Measurements from ENCODE around the gene ETFB. TPM values are rescaled to one million over a fixed set of nuclear protein-coding genes. Genes with fewer than 3 reads are reported as not detected.

ETFB gene
- total and polyA plus RNA-seq, 4 experiments from 2014 or later: 51.4 to 97.0 (median 59.6) TPM

GRCh38 chr19:51375504-51376221, 9.5 kb upstream of the ETFB start:
- H3K4me3 Mint-ChIP-seq: peak overlapping the region in 7 of 8 donors; percentile 21 to 79 (median 42)
- H3K27ac ChIP-seq (ENCODE audit: low read depth, low read length): no peak overlapping the region
- intact Hi-C loops (cut with micrococcal nuclease): no loop called here
- DNase-seq: peak in 3 of 5 donors; percentile 16 to 56 (median 34)
- peak overlapping the region; percentile 49 to 86 (median 82) for H3K27ac Mint-ChIP-seq
- H3K4me3 ChIP-seq (ENCODE audit: low read length in 2 of 2): no peak overlapping the region
- peaks cover 0 to 2% (median 0%) of the 10 kb centered on the region in 8 donors for H3K9me3 Mint-ChIP-seq
- POLR2A ChIA-PET (ENCODE audit: partially characterized antibody): interaction anchor here (0.7 kb wide), 1 partner anchor 8 kb away, joined by 3 read pairs; no protein-coding TSS in a partner anchor
- no peaks in the 10 kb centered on the region for H3K9me3 ChIP-seq (ENCODE audit: control insufficient read depth in 1 of 2, low read length in 2 of 2)
- no peaks in the 10 kb centered on the region for H3K27me3 Mint-ChIP-seq
- peaks cover 54% of the 10 kb centered on the region for H3K4me1 ChIP-seq (ENCODE audit: insufficient read depth, low read length)
- H3K36me3 Mint-ChIP-seq: no peaks in the 10 kb centered on the region
- no peaks in the 10 kb centered on the region for H3K36me3 ChIP-seq (ENCODE audit: insufficient read depth, low read length)
- H3K4me1 Mint-ChIP-seq: peaks cover 36 to 64% (median 49%) of the 10 kb centered on the region in 4 donors
- H3K27me3 ChIP-seq (ENCODE audit: insufficient read depth, low read length): no peaks in the 10 kb centered on the region
- CTCF ChIA-PET (ENCODE audit: partially characterized antibody): no interaction called here

- Mint-ChIP-seq H3K9me3 (no peaks in the 10 kb centered on the region), H3K4me3 (peak within 1 kb of the TSS; percentile 7 to 78 (median 65)), H3K36me3 (no peaks in the 10 kb centered on the region), H3K4me1 (peaks cover 44 to 79% (median 61%) of the 10 kb centered on the region in 4 donors), H3K27ac (peak within 1 kb of the TSS; percentile 87 to 96 (median 92)), H3K27me3 (no peaks in the 10 kb centered on the region)
- intact Hi-C loops (cut with micrococcal nuclease): no loop called here
- Histone ChIP-seq H3K4me3 (ENCODE audit: low read length in 2 of 2) (peak within 1 kb of the TSS; percentile 21 to 27), H3K27ac (ENCODE audit: low read depth, low read length) (peak within 1 kb of the TSS; percentile 66), H3K27me3 (ENCODE audit: insufficient read depth, low read length) (no peaks in the 10 kb centered on the region), H3K36me3 (ENCODE audit: insufficient read depth, low read length) (no peaks in the 10 kb centered on the region), H3K4me1 (ENCODE audit: insufficient read depth, low read length) (peaks cover 68% of the 10 kb centered on the region), H3K9me3 (ENCODE audit: control insufficient read depth in 1 of 2, low read length in 2 of 2) (no peaks in the 10 kb centered on the region)
- CTCF ChIA-PET (ENCODE audit: partially characterized antibody): interaction anchor here (0.6 to 2.3 kb wide), 4 partner anchors 21 to 35 kb away, joined by 3 to 10 read pairs (median 3); no protein-coding TSS in a partner anchor
- POLR2A ChIA-PET (ENCODE audit: partially characterized antibody): no interaction called here
- DNase-seq: peak; percentile 45 to 87 (median 51)
Observed at GRCh38 chr19:51372649-51373504, 6.7 kb upstream of the ETFB start, which contains the start of gene NKG7. TSS of gene NKG7 (minus strand) at chr19:51372654. CDS start at chr19:51372535, 119 bp downstream.

- peak overlapping the region; percentile 66 for H3K27ac ChIP-seq (ENCODE audit: low read depth, low read length)
- H3K36me3 ChIP-seq (ENCODE audit: insufficient read depth, low read length): no peaks in the 10 kb centered on the region
- peak overlapping the region in 7 of 8 donors; percentile 7 to 78 (median 65) for H3K4me3 Mint-ChIP-seq
- no peaks in the 10 kb centered on the region for H3K9me3 Mint-ChIP-seq
- no peaks in the 10 kb centered on the region for H3K9me3 ChIP-seq (ENCODE audit: control insufficient read depth in 1 of 2, low read length in 2 of 2)
- ChIA-PET POLR2A (ENCODE audit: partially characterized antibody) (interaction anchor here (0.5 kb wide), 1 partner anchor 144 kb away, joined by 3 read pairs; no protein-coding TSS in a partner anchor), CTCF (ENCODE audit: partially characterized antibody) (interaction anchor here (0.8 to 2.3 kb wide), 3 partner anchors 22 to 34 kb away, joined by 3 to 10 read pairs (median 3); no protein-coding TSS in a partner anchor)
- H3K36me3 Mint-ChIP-seq: peaks cover 0 to 5% of the 10 kb centered on the region in 2 donors
- peak overlapping the region; percentile 79 to 96 (median 88) for H3K27ac Mint-ChIP-seq
- H3K4me1 Mint-ChIP-seq: peaks cover 44 to 87% (median 67%) of the 10 kb centered on the region in 4 donors
- DNase-seq: no peak
- H3K4me3 ChIP-seq (ENCODE audit: low read length in 2 of 2): peak overlapping the region; percentile 21 to 27
- H3K27me3 ChIP-seq (ENCODE audit: insufficient read depth, low read length): no peaks in the 10 kb centered on the region
- peaks cover 70% of the 10 kb centered on the region for H3K4me1 ChIP-seq (ENCODE audit: insufficient read depth, low read length)
- intact Hi-C loops (cut with micrococcal nuclease): no loop called here
- H3K27me3 Mint-ChIP-seq: no peaks in the 10 kb centered on the region
Observed at GRCh38 chr19:51372021-51372648, 5.9 kb upstream of the ETFB start.

GRCh38 chr19:51371186-51371690, 5.0 kb upstream of the ETFB start:
- Histone ChIP-seq H3K27me3 (ENCODE audit: insufficient read depth, low read length) (no peaks in the 10 kb centered on the region), H3K9me3 (ENCODE audit: control insufficient read depth in 1 of 2, low read length in 2 of 2) (no peaks in the 10 kb centered on the region), H3K4me3 (ENCODE audit: low read length in 2 of 2) (no peak overlapping the region), H3K4me1 (ENCODE audit: insufficient read depth, low read length) (peaks cover 74% of the 10 kb centered on the region), H3K36me3 (ENCODE audit: insufficient read depth, low read length) (no peaks in the 10 kb centered on the region), H3K27ac (ENCODE audit: low read depth, low read length) (peak overlapping the region; percentile 66)
- H3K4me1 Mint-ChIP-seq: peaks cover 45 to 90% (median 67%) of the 10 kb centered on the region in 4 donors
- ChIA-PET POLR2A (ENCODE audit: partially characterized antibody) (no interaction called here), CTCF (ENCODE audit: partially characterized antibody) (interaction anchor here (1.3 to 2.3 kb wide), 2 partner anchors 17 to 27 kb away, joined by 3 to 10 read pairs; no protein-coding TSS in a partner anchor)
- no peaks in the 10 kb centered on the region for H3K27me3 Mint-ChIP-seq
- H3K36me3 Mint-ChIP-seq: peaks cover 0 to 9% of the 10 kb centered on the region in 2 donors
- intact Hi-C loops (cut with micrococcal nuclease): no loop called here
- DNase-seq: no peak
- peak overlapping the region; percentile 31 to 92 (median 79) for H3K27ac Mint-ChIP-seq
- no peaks in the 10 kb centered on the region for H3K9me3 Mint-ChIP-seq
- H3K4me3 Mint-ChIP-seq: peak overlapping the region; percentile 3 to 78 (median 65)

GRCh38 chr19:51370230-51370629, 4.0 kb upstream of the ETFB start:
- Histone ChIP-seq H3K27me3 (ENCODE audit: insufficient read depth, low read length) (no peaks in the 10 kb centered on the region), H3K4me3 (ENCODE audit: low read length in 2 of 2) (no peak overlapping the region)
- POLR2A ChIA-PET (ENCODE audit: partially characterized antibody): no interaction called here

More at GRCh38 chr19:51370230-51370629, 4.0 kb upstream of the ETFB start:
- Mint-ChIP-seq H3K27ac (peak overlapping the region; percentile 2 to 92 (median 82)), H3K4me3 (peak overlapping the region in 6 of 8 donors; percentile 21 to 80 (median 65)), H3K9me3 (no peaks in the 10 kb centered on the region), H3K36me3 (peaks cover 0 to 14% of the 10 kb centered on the region in 2 donors), H3K27me3 (no peaks in the 10 kb centered on the region), H3K4me1 (peaks cover 44 to 90% (median 63%) of the 10 kb centered on the region in 4 donors)
- peaks cover 71% of the 10 kb centered on the region for H3K4me1 ChIP-seq (ENCODE audit: insufficient read depth, low read length)
- H3K36me3 ChIP-seq (ENCODE audit: insufficient read depth, low read length): no peaks in the 10 kb centered on the region
- no peak for DNase-seq
- no peak overlapping the region for H3K27ac ChIP-seq (ENCODE audit: low read depth, low read length)
- no peaks in the 10 kb centered on the region for H3K9me3 ChIP-seq (ENCODE audit: control insufficient read depth in 1 of 2, low read length in 2 of 2)
- CTCF ChIA-PET (ENCODE audit: partially characterized antibody): interaction anchor here (0.7 to 1.3 kb wide), 3 partner anchors 18 to 67 kb away, joined by 3 to 4 read pairs (median 3); no protein-coding TSS in a partner anchor
- intact Hi-C loops (cut with micrococcal nuclease): no loop called here

Data from CD4-positive, alpha-beta memory T cell (primary cell).